HG03139 (cell line): Measurements from ENCODE around the gene HINFP.
A peak's percentile ranks its signal among the peaks of the same experiment; 100 is the strongest.
"Not testable (repeated sequence)": the region's sequence is repeated elsewhere in the genome, so short reads cannot be mapped to it uniquely, and the experiment has no call there.

Source experiments
- ATAC-seq: cut with Tn5 transposase; IDR thresholded peaks from one replicate; pipeline ENCODE4 v1.9.1; 2021; ENCODE audit not compliant: unreplicated experiment

HINFP gene

DNA sequence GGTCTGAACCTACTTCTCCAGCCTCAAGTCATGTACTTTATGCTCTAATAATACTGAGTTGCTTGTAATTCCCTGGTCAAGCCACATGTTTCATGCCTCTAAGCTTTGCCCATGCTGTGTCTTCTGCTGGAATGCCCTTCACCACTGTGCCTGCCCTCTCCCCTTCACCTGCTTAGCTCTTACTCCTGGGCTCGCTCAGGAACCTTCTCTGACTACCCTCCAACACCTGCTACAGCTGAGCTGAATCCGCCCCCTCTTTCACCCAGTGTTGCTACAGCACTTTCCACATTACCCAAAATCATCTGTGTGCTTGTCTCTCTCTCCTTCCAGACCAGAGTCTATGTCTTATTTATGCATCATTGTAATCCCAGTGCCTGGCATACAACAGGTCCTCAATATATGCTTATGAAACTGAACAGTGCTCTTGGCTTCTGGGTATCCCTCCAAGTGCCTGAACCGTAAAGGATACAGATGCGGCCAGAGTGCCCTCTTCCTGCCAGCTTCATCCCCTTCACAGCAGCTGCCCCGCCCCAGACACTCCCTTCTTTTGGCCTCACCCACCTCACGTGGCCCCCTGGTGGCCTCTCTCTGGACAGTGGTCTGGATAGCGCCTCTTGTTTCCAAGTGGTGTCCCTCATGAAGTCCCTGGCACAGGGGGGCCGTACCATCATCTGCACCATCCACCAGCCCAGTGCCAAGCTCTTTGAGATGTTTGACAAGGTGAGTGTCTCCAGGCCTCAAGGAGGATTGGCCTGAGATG is 34.5 kb downstream of the HINFP start:
- ATAC-seq: no peak

DNA sequence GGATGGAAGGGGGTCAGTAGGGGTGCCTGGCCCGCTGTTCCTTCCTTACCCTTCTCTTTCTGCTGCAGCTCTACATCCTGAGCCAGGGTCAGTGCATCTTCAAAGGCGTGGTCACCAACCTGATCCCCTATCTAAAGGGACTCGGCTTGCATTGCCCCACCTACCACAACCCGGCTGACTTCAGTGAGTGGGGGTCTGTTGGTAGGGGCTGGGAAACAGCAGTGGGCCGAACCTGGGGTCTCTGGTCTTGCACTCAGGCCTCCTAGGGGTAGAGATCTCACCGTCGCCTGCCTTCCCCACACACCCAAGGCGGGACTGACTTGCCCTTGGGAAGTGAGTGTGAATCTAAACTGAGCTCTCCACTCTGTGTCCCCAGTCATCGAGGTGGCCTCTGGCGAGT is 35.1 kb downstream of the HINFP start:
- ATAC-seq: no peak

DNA sequence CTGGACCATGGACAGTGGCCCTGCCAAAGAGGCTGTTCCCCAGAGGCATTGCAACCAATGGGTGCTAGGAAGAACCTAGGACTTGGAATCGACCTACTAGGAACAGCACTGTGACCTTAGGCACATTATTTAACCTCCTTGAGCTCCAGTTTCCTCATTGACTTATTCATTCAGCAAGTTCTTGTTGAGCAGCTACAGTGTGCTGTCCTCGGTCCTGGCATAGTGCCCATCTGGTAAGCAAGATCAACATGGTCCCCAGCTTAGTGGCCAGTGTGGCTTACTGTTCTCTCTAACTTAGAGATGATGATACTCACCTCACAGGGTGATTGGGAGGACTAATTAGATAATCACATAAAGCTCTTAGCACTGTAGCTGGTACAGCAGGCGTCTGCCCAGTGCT is 35.7 kb downstream of the HINFP start:
- ATAC-seq: no peak

DNA sequence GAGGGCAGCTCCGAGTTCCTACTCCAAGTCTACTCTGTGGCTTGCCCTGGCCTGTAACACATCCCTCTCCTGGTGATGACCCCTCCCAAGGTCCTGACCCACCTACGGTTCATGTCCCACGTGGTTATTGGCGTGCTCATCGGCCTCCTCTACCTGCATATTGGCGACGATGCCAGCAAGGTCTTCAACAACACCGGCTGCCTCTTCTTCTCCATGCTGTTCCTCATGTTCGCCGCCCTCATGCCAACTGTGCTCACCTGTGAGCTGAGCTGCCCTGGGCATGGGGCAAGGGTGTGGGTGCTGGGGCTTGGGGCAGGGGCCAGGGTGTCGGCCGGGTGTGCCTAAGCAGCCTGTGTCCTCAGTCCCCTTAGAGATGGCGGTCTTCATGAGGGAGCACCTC is 37.1 kb downstream of the HINFP start:
- ATAC-seq: no peak

DNA sequence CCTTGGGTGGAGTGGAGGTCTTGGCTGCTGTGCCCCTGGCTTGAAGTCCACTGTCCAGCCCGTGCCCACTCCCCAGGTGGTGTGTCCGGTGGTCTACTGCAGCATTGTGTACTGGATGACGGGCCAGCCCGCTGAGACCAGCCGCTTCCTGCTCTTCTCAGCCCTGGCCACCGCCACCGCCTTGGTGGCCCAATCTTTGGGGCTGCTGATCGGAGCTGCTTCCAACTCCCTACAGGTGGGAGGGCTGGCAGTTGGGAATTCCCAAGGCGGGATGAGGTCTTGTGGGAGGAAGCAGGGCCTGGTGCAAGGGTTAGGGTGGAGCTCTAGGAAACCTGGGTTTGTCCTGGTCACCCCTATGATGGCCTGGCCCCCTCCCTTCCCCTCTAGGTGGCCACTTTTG is 38.8 kb downstream of the HINFP start:
- ATAC-seq: no peak

DNA sequence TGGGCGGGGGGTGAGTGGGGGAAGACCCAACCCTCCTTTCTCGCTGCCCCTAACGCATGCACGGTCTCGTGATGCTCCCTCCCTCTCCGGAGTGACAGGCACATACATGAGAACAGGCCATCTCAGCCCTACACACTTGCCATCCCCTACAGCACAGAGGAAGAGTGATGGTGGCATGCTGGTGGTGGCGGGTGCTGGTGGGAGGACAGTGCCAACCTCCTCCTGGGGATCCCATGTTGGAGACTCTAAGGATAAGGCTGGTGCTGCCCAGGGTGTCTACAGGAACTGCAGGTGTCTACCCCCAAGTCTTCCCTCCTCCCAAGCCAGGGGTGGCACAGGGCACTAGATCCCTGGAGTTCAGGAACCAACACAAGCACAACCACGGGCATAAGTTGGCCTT is 40.5 kb downstream of the HINFP start:
- ATAC-seq: no peak

DNA sequence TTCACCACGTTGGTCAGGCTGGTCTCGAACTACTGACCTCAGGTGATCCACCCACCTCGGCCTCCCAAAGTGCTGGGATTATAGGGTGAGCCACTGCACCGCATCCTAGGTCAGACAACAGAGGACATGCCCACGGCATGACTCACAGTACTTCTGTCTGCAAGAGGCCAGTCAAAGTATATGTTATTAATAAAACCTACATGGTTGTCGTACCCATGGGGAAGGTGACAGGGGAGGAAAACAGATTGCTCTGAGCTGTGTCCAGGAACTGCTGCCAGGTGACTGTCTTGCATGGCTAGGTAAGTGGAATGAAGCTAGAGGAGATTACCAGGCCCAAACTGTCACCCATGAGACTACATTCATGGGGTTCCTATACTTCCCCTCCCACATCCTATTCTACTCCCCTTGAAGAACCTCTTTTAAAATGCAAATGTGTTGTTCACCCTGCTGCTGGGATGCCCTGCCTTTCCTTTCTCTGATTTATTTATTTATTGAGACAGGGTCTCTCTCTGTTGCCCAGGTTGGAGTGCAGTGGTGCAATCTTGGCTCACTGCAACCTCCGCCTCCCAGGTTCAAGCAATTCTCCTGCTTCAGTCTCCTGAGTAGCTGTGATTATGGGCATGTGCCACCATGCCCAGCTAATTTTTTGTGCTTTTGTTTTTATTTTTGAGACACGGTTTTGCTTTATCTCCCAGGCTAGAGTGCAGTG is 45.1 kb downstream of the HINFP start:
- ATAC-seq: no peak

DNA sequence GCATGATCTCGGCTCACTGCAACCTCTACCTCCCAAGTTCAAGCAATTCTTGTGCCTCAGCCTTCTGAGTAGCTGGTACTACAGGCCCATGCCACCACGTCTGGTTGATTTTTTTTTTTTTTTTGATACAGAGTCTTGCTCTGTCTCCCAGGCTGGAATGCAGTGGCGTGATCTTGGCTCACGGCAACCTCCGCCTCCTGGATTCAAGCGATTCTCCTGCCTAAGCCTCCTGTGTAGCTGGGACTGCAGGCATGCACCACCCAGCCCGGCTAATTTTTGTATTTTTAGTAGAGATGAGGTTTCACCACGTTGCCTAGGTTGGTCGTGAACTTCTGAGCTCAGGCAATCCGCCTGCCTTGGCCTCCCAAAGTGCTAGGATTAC is 45.7 kb downstream of the HINFP start:
- ATAC-seq: not testable (repeated sequence)

DNA sequence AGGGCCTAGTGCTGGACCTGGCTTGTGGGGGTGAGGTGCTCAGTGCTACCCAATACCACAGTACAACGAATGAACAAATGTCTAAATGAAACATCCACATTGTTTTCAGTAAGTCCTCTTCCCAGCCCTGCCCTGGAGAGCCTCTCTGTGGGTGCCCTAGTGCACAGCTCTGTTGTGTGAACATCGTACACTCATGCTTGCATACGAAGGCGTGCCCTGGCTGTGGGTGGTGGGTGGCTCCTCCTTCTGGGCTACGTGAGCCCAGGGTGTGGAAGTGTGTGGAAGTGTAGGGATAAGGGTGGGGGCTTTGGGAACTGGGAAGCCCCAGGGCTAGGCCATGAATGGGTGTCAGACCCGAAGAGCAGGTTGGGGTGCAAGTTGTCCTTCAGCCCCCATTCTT is 46.6 kb downstream of the HINFP start:
- no peak for ATAC-seq

DNA sequence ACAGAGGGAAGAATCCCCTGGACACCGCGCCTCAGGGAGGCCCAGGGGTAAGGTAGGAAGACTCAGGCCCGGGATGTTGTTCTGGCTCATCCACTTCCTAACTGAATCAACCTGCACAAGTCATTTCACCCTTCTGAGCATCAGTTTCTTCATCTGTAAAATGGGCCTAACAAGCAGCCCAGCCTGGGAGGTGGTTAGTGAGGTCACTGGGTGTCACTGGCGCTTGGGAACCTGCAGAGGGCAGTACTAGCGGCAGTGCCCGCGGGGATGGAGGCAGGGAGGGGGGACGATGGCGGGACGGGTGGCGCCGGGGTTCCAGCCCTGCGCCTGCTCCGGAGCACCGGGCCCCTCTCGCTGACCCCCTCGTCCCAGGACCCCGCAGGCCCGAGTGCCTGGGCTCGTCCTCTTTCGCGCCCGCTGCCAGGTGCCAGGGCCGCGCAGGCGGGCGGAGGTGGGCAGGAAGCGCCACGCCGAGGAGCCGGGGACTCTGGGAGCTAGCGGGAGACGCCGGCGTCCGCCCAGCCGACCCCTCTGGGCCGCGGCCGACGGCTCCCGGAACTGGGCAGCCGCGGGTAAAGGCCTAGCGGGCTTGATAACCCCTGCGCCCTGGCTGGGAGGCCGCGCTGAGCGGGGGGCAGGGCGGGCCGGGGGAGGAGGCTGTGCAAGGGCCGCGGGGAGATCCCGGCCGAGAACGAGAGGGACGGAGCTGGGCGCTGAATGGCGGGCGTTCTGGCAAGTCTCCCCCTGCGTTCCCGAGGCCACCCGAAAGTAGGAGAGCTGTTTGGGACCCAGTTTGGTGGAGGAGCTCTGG is 47.3 kb downstream of the HINFP start, which contains the start of gene NLRX1:
Gene NLRX1, plus strand, starts transcription at position 255 of the 811 bp plus-strand sequence. CDS start 2,679 bp downstream, outside the sequence.
- peak; percentile 89 for ATAC-seq

DNA sequence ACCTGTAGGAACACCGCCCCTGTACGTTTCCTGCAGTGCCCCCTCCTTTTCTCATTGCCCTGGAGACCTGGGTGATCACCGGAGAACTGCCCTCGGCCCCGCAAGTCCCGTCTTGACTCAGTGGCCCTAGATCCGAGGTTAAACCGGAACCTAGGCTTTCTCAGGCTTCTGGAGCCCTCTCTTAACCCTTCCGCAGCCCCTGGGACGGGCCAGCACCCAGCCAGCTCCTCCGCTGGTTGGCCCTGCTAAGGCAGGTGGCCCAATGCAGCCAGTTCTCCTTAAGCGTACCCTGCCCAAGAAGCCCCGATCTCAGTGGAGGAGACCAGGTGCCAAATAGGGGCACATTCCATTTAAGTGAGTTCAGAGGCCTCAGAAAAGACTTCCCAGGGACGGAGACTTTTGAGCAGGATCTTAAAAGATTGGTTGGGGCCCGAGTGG is 47.9 kb downstream of the HINFP start:
- peak; percentile 25 for ATAC-seq

DNA sequence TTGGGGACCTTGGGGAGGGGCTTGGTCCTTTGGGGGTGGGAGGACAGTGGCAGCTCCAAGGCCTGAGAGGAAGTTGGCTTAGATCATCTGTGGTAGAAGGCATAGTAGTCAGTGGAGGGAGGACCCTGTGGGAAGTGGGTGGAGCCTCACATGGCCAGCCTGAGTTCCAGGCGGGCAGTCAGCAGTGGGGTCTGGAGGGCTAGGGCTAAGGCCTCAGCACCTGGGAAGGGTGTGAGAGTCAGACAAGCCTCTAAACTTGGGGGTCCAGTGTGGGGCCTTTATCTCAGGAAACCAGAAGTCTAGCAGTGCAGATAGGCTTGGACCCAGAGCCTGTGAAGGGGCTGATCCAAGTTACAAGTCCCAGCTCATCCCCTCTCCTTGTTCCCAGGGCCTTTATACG is 51.1 kb downstream of the HINFP start:
- ATAC-seq: no peak

DNA sequence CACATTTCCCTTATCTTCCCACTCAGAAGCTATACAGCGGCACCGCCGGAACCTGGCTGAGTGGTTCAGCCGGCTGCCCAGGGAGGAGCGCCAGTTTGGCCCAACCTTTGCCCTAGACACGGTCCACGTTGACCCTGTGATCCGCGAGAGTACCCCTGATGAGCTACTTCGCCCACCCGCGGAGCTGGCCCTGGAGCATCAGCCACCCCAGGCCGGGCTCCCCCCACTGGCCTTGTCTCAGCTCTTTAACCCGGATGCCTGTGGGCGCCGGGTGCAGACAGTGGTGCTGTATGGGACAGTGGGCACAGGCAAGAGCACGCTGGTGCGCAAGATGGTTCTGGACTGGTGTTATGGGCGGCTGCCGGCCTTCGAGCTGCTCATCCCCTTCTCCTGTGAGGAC is 52.1 kb downstream of the HINFP start:
- ATAC-seq: no peak

DNA sequence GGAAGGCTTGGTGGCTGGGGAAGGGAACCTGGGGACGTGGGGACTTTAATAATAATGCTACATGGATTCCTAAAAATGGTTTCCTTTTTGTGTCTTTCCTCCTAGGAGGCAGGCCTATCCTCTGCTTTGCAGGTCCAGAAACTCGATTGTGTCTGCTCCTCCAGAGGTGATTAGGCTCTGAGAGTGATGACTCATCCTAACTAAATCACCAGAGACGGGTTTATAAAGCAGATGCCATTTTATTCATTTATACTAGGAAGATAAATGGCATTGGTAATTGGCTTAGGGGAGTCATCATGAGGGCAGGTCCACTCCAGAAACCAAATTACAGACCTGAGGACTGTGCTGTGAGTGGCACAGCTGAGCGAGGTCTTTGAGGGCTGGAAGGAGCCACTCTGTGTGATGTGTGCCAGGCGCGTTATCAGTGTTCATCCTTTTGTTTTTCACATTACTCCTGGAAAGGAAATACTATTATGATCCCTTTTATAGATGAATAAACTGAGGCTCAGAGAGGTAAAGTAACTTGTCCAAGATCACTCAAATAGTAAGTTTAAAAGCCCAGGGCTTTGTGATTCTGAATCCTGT is 54.2 kb downstream of the HINFP start:
- no peak for ATAC-seq

DNA sequence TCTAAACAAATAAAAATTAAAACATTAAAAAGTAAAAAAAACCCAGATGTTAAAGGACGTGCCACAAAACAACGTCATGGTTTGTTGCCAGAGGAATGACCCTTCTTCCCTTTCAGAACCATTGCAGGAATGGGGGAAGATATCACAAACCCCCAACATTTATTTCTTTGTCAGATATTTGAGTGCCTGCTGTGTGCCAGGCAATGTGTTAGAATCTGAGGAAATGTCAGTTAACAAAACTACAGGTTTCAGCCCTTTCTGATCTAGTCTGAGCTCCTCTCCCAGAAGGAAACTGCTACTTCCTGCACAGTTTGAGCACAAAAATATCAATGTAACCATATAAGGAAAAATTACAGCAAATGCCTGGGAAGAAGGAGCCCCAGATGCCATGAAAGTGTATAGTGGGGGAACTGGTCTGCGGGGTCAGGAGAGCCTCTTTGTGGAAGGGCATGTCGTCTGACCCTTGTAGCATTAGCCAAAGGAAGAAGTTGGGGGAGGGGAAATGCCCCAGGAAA is 56.8 kb downstream of the HINFP start:
- ATAC-seq: no peak

DNA sequence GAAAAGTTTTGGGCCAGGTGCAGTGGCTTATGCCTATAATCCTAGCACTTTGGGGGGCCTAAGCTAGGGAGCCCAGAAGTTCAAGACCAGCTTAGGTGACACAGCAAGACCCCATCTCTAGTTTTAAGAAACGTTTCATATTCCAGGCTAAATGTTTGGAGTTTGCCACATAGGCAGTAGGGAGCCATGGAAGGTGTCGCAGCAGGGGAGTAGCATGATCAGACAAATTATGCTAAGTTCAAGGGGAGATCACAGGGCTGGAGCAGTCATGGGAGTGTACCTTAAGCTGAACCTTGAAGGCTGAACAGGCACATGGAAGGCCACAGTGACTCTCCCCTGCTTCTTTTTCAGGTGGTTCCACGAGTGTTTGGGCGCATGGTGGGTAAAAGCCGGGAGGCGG is 58.0 kb downstream of the HINFP start:
- ATAC-seq: no peak

DNA sequence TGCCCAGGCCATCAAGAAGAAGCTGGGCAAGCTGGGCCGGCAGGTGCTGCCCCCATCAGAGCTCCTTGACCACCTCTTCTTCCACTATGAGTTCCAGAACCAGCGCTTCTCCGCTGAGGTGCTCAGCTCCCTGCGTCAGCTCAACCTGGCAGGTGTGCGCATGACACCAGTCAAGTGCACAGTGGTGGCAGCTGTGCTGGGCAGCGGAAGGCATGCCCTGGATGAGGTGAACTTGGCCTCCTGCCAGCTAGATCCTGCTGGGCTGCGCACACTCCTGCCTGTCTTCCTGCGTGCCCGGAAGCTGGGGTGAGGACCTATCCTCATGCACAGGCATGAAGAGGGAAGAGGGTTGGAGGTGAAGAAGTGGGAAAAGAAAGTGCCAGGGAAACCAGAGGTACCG is 58.6 kb downstream of the HINFP start:
- ATAC-seq: no peak

DNA sequence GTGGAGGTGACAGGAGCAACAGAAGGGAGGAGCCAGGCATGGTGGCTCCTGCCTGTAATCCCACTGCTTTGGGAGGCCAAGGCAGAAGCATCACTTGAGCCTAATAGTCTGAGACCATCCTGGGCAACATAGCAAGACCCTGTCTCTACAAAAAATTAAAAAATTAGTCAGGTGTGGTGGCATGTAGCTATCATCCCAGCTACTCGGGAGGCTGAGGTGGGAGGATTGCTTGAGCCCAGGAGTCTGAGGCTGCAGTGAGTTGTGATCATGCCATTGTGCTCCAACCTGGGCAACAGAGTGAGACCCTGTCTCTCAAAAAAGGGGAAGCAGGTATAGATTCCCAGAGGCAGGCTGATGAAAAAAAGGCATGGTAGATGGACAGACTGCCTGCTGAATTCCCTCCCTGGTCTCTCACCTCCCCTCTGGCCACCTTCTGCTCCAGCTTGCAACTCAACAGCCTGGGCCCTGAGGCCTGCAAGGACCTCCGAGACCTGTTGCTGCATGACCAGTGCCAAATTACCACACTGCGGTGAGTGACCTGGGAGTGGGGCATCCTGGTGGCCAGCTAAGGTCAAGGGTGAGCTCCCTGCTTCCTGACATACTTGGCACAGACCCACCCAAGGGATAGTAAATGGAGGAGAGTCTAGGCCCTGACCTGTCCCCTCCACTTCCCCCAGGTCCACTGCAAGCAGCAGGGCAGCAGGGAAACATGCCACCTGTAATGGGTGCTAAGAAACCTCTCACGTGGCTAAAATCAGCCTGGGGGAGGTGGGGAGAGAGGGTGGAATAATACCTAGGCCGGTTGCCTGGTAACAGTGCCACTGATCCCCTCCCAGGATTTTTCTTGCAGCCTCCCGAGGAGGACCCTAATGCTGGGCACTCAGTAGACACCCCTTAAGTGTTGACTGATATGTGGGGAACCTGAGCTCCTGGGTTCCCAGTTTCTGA is 59.6 kb downstream of the HINFP start:
- ATAC-seq: no peak

DNA sequence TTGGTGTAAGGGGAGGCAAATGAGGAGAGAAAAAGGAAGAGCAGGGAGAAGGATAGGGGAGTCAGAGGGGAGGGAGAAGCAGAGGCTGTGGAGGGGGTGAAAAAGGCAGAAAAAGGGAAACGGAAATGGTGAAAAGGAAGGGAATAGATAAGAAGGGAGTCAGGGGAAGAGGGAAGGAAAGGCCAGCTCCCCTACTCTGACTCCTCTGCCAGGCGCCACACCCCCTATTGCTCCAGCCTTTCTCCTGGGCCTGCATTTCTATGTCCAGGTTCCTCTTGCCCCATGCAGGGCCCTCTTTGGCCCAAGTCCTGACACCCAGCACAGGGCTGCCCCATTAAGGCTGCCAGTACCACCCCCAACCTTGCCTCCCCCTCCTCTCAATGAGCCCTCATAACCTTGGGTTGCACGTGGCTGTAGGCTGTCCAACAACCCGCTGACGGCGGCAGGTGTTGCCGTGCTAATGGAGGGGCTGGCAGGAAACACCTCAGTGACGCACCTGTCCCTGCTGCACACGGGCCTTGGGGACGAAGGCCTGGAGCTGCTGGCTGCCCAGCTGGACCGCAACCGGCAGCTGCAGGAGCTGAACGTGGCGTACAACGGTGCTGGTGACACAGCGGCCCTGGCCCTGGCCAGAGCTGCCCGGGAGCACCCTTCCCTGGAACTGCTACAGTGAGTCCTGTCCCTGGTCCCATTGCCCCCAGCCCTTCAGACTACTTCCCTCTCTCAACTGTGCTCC is 60.5 kb downstream of the HINFP start:
- no peak for ATAC-seq
